WI38 (cell line): Measurements from ENCODE around the gene FNIP1.
"Not testable (repeated sequence)": the region's sequence is repeated elsewhere in the genome, so short reads cannot be mapped to it uniquely, and the experiment has no call there.

Source experiments
- H3K4me3 ChIP-seq: 2 replicates; pipeline ENCODE4 v1.5.1; 2011; ENCODE audit warnings: low read depth, mild to moderate bottlenecking, control low read depth, low read length
- TF ChIP-seq, protein P1 (sequence below): IDR thresholded peaks from 2 replicates; pipeline ENCODE4 v1.5.1; 2012; ENCODE audit warnings: low read depth, mild to moderate bottlenecking, control low read depth, low read length

The FNIP1 gene

GRCh38 chr5:131735393-131735792 lies 61.4 kb downstream of the FNIP1 start:
- H3K4me3 ChIP-seq: no peak overlapping the region
- TF ChIP-seq, protein P1, sequence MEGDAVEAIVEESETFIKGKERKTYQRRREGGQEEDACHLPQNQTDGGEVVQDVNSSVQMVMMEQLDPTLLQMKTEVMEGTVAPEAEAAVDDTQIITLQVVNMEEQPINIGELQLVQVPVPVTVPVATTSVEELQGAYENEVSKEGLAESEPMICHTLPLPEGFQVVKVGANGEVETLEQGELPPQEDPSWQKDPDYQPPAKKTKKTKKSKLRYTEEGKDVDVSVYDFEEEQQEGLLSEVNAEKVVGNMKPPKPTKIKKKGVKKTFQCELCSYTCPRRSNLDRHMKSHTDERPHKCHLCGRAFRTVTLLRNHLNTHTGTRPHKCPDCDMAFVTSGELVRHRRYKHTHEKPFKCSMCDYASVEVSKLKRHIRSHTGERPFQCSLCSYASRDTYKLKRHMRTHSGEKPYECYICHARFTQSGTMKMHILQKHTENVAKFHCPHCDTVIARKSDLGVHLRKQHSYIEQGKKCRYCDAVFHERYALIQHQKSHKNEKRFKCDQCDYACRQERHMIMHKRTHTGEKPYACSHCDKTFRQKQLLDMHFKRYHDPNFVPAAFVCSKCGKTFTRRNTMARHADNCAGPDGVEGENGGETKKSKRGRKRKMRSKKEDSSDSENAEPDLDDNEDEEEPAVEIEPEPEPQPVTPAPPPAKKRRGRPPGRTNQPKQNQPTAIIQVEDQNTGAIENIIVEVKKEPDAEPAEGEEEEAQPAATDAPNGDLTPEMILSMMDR: no peak

DNA sequence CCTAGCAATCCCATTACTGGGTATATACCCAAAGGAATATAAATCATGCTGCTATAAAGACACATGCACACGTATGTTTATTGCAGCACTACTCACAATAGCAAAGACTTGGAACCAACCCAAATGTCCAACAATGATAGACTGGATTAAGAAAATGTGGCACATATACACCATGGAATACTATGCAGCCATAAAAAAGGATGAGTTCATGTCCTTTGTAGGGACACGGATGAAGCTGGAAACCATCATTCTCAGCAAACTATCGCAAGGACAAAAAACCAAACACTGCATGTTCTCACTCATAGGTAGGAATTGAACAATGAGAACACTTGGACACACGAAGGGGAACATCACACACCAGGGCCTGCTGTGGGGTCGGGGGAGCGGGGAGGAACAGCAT lies 61.9 kb downstream of the FNIP1 start:
- H3K4me3 ChIP-seq: not testable (repeated sequence)

DNA sequence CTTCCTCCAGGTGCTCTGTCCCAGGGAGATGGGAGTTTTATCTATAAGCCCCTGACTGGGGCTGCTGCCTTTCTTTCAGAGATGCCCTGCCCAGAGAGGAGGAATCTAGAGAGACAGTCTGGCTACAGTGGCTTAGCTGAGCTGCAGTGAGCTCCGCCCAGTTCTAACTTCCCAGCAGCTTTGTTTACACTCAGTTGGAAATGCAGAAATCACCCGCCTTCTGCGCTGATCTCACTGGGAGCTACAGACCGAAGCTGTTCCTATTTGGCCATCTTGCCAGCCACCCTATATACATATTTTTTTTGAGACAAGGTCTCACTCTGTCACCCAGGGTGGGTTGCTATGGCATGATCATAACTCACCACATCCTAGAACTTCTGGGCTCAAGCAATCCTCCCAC lies 67.5 kb downstream of the FNIP1 start:
- not testable (repeated sequence) for H3K4me3 ChIP-seq

DNA sequence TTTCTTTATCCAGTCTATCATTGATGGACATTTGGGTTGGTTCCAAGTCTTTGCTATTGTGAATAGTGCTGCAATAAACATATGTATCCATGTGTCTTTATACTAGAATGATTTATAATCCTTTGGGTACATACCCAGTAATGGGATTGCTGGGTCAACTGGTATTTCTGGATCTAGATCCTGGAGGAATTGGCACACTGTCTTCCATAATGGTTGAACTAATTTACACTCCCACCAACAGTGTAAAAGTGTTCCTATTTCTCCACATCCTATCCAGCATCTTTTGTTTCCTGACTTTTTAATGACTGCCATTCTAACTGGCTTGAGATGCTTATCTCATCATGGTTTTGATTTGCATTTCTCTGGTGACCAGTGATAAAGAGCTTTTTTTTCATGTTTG lies 72.7 kb downstream of the FNIP1 start:
- H3K4me3 ChIP-seq: not testable (repeated sequence)

GRCh38 chr5:131720714-131721113 lies 76.1 kb downstream of the FNIP1 start:
- no peak overlapping the region for H3K4me3 ChIP-seq
- TF ChIP-seq, protein P1: no peak

- H3K4me3 ChIP-seq: no peak overlapping the region
- TF ChIP-seq, protein P1: no peak
Observed at GRCh38 chr5:131719564-131719963, 77.3 kb downstream of the FNIP1 start.

GRCh38 chr5:131718487-131719014 lies 78.3 kb downstream of the FNIP1 start:
- TF ChIP-seq, protein P1: no peak
- H3K4me3 ChIP-seq: no peak overlapping the region

DNA sequence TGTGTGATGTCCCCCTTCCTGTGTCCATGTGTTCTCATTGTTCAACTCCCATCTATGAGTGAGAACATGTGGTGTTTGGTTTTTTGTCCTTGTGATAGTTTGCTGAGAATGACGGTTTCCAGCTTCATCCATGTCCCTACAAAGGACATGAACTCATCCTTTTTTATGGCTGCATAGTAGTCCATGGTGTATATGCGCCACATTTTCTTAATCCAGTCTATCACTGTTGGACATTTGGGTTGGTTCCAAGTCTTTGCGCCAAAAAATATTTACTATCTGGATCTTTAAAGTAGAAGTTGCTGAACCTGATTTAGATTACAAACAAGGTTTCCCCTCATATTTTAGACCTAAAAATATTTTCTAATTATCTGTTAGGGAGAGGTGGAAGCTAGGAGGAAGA lies 79.7 kb downstream of the FNIP1 start:
- H3K4me3 ChIP-seq: not testable (repeated sequence)

DNA sequence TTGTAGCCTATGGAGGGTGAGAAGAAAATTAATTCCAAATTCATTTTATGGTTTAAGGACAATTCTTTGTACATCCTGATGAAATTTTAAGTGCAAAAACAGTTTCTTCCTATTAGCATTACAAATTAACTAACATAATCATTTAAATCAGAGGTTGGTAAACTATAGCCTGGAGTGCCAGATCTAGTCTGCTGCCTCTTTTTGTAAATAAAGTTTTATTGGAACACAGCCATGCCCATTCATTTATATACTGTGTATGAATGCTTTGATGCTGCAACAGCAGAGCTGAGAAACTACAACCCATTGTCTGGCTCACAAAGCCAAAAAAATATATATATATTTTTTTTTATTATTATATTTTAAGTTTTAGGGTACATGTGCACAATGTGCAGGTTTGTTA lies 80.2 kb downstream of the FNIP1 start:
- TF ChIP-seq, protein P1: no peak

DNA sequence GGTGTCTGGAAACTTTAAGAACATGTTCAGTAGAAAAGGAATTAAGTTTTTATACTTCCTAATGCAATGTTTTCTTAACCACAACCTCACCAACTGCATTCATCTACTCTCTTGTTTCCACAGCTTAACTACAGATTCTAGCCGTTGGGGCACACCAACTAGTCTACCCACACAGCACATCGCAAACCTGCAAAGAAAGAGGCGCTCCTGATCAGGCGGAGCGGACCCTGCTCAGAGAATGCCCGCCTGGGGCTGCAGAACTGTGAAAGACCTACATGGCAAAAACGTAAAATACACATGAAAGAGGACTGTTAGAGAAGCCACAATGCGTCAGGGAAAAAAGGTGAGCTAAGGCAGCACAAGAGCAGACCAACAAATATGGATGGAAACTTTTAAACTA lies 86.4 kb downstream of the FNIP1 start:
- H3K4me3 ChIP-seq: no peak overlapping the region
- TF ChIP-seq, protein P1: no peak

More for the DNA sequence above, 80.2 kb downstream of the FNIP1 start:
- H3K4me3 ChIP-seq: no peak overlapping the region
